ENCODE data around the gene ABCC1.

- TF ChIP-seq CTCF (conservative IDR thresholded peaks at IDR 0.05; ENCODE audit: low read length) (no peak), EZH2phosphoT487 (IDR thresholded peaks at IDR 0.05; ENCODE audit: borderline replicate concordance) (no peak)
Measured at GRCh38 chr16:16063683-16064082, 114.3 kb downstream of the ABCC1 start.

All from Loucy (cell line).